Lower leg skin (tissue), 4 donors: ENCODE results near the gene HBM. TPM values are rescaled to one million over a fixed set of nuclear protein-coding genes. Genes with fewer than 3 reads are reported as not detected.

Experiments
- DNase-seq, 2 donors: peaks; one replicate each; pipeline ENCODE4 v3.0.0-alpha.2; 2019; ENCODE audit warnings: low spot score in 2 of 2
- H3K4me3 ChIP-seq: fragments of 200-600 bp; sonication (generic); 2 replicates; pipeline ENCODE4 v1.5.1; 2017; ENCODE audit warnings: mild to moderate bottlenecking, low read depth; ENCODE audit not compliant: poor library complexity, severe bottlenecking
- POLR2A ChIP-seq, 2 donors: fragments of 450-650 bp; IDR thresholded peaks; one replicate each; pipeline ENCODE4 v1.6.1; 2016 to 2017; ENCODE audit warnings: antibody characterized with exemption in 2 of 2, mild to moderate bottlenecking in 1 of 2, moderate library complexity in 1 of 2
- WGBS, 2 donors: methylation state at CpG; one replicate each; pipeline ENCODE4 v1.1.5; 2018; 5-methylcytosine and 5-hydroxymethylcytosine counted together
- intact Hi-C: fragments of 100-400 bp; cut with DNase I; formaldehyde crosslinking; loops from one replicate; pipeline ENCODE4 v1.15.0; 2023; ENCODE audit warnings: low total_unique reads
- total RNA-seq, 4 donors: library from RNA; depleted of rRNA; stranded (reverse); fragments of >200 nt; gene quantifications; one replicate each; pipeline ENCODE4 v1.1.0, GENCODE V29; 2016
- TF ChIP-seq, protein P1 (sequence below), 3 donors: fragments of 450-650 bp; IDR thresholded peaks; one replicate each; pipeline ENCODE4 v1.5.1; 2016; ENCODE audit warnings: antibody characterized with exemption in 3 of 3, mild to moderate bottlenecking in 3 of 3, moderate library complexity in 2 of 3

HBM gene
- total RNA-seq, 4 donors from 2014 or later: not detected

GRCh38 chr16:212999-213398 lies 47.2 kb downstream of the HBM start:
- intact Hi-C loops: no loop called here
- TF ChIP-seq, protein P1, sequence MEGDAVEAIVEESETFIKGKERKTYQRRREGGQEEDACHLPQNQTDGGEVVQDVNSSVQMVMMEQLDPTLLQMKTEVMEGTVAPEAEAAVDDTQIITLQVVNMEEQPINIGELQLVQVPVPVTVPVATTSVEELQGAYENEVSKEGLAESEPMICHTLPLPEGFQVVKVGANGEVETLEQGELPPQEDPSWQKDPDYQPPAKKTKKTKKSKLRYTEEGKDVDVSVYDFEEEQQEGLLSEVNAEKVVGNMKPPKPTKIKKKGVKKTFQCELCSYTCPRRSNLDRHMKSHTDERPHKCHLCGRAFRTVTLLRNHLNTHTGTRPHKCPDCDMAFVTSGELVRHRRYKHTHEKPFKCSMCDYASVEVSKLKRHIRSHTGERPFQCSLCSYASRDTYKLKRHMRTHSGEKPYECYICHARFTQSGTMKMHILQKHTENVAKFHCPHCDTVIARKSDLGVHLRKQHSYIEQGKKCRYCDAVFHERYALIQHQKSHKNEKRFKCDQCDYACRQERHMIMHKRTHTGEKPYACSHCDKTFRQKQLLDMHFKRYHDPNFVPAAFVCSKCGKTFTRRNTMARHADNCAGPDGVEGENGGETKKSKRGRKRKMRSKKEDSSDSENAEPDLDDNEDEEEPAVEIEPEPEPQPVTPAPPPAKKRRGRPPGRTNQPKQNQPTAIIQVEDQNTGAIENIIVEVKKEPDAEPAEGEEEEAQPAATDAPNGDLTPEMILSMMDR (IDR thresholded peaks at IDR 0.05): no peak
- TF ChIP-seq POLR2A (IDR thresholded peaks at IDR 0.05): no peak
- DNase-seq: no peak
- 90 to 96% methylated on average over 3 of the region's 3 CpGs for WGBS, 2 donors
- no peak overlapping the region for H3K4me3 ChIP-seq

Other genes with a start within 250 kb of the HBM start
- gene POLR3K, start 112.4 kb upstream of the HBM start, total RNA-seq: 1 to 10 TPM; 1.1 to 6.0 (median 3.0) TPM
- gene SNRNP25, start 112.2 kb upstream of the HBM start, total RNA-seq: 10 to 100 TPM in 3 of 4 donors, 1 to 10 TPM in 1; 6.3 to 12.0 (median 10.4) TPM
- gene RHBDF1, start 93.3 kb upstream of the HBM start, total RNA-seq: 10 to 100 TPM; 38.6 to 45.9 (median 43.6) TPM
- gene MPG, start 87.8 kb upstream of the HBM start, total RNA-seq: 10 to 100 TPM; 46.8 to 84.8 (median 61.0) TPM
- gene NPRL3, start 27.3 kb upstream of the HBM start, total RNA-seq: 10 to 100 TPM; 20.3 to 33.9 (median 23.6) TPM
- not detected for gene HBZ, start 13.3 kb upstream of the HBM start, total RNA-seq
- 100 to 1,000 TPM in 1 of 4 donors, 10 to 100 TPM in 2, 1 to 10 TPM in 1; 1.3 to 348 (median 64.4) TPM for gene HBA2, start 6.9 kb downstream of the HBM start, total RNA-seq
- 100 to 1,000 TPM in 2 of 4 donors, 10 to 100 TPM in 1, 1 to 10 TPM in 1; 2.5 to 474 (median 180) TPM for gene HBA1, start 10.7 kb downstream of the HBM start, total RNA-seq
- 1 to 10 TPM in 1 of 4 donors, not detected in 3; 1.7 TPM for gene HBQ1, start 14.5 kb downstream of the HBM start, total RNA-seq
- gene LUC7L, start 63.5 kb downstream of the HBM start, total RNA-seq: 100 to 1,000 TPM in 1 of 4 donors, 10 to 100 TPM in 3; 38.4 to 111 (median 43.5) TPM
- 100 to 1,000 TPM in 3 of 4 donors, 10 to 100 TPM in 1; 61.4 to 123 (median 110) TPM for gene FAM234A, start 68.8 kb downstream of the HBM start, total RNA-seq
- 1 to 10 TPM in 2 of 4 donors, under 1 TPM in 2; 0.08 to 2.7 (median 1.6) TPM for gene RGS11, start 110.0 kb downstream of the HBM start, total RNA-seq
- gene ARHGDIG, start 114.6 kb downstream of the HBM start, total RNA-seq: not detected
- under 1 TPM in 3 of 4 donors, not detected in 1; 0.12 to 0.45 (median 0.23) TPM for gene PDIA2, start 117.2 kb downstream of the HBM start, total RNA-seq
- 10 to 100 TPM; 37.9 to 45.7 (median 40.6) TPM for gene AXIN1, start 186.7 kb downstream of the HBM start, total RNA-seq
- 10 to 100 TPM; 55.1 to 70.8 (median 61.6) TPM for gene MRPL28, start 204.6 kb downstream of the HBM start, total RNA-seq
- 10 to 100 TPM; 13.8 to 30.0 (median 19.4) TPM for gene PGAP6, start 216.0 kb downstream of the HBM start, total RNA-seq
- 10 to 100 TPM; 15.4 to 29.8 (median 19.5) TPM for gene NME4, start 231.2 kb downstream of the HBM start, total RNA-seq
- 10 to 100 TPM; 14.0 to 21.0 (median 18.8) TPM for gene DECR2, start 235.9 kb downstream of the HBM start, total RNA-seq